ENCODE measurements around the gene TBC1D9.

DNA sequence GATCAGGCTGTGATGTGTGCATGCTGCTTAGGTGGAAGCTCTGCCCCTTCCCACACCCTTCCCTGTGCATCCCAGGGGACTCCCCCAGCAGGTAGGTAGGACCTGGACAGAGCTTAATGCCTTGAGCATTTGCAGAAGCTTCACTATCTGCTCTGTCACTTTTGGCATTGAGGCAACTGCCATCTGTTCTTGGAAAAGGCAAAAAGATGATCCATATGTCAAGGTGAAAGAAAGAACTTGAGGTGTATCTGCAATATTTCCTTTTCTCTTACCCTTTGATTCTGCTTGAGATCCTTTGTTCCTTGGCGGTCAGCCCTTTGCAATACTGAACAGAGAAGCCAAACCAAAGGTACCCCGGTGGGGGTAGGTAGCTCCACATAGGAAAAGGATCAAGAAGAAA, 37.1 kb upstream of the TBC1D9 start:
- TF ChIP-seq, protein P1, sequence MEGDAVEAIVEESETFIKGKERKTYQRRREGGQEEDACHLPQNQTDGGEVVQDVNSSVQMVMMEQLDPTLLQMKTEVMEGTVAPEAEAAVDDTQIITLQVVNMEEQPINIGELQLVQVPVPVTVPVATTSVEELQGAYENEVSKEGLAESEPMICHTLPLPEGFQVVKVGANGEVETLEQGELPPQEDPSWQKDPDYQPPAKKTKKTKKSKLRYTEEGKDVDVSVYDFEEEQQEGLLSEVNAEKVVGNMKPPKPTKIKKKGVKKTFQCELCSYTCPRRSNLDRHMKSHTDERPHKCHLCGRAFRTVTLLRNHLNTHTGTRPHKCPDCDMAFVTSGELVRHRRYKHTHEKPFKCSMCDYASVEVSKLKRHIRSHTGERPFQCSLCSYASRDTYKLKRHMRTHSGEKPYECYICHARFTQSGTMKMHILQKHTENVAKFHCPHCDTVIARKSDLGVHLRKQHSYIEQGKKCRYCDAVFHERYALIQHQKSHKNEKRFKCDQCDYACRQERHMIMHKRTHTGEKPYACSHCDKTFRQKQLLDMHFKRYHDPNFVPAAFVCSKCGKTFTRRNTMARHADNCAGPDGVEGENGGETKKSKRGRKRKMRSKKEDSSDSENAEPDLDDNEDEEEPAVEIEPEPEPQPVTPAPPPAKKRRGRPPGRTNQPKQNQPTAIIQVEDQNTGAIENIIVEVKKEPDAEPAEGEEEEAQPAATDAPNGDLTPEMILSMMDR (IDR thresholded peaks at IDR 0.05) = no peak
- no peak for TF ChIP-seq EZH2 (IDR thresholded peaks at IDR 0.05; ENCODE audit: borderline replicate concordance, insufficient read depth, low read depth, low read length, poor library complexity, severe bottlenecking)

All from B cell (primary cell).